HG03103 (cell line): Measurements from ENCODE around the gene ARAP1.

ENCODE experiments used
- ATAC-seq: cut with Tn5 transposase; IDR thresholded peaks from one replicate; pipeline ENCODE4 v1.9.1; 2021; ENCODE audit warnings: low read depth; ENCODE audit not compliant: unreplicated experiment

Gene ARAP1

GRCh38 chr11:72709478-72710238 is 42.5 kb downstream of the ARAP1 start:
- no peak for ATAC-seq

- ATAC-seq: no peak
Measured at GRCh38 chr11:72707032-72707431, 45.2 kb downstream of the ARAP1 start.

GRCh38 chr11:72706579-72706978 is 45.6 kb downstream of the ARAP1 start:
- no peak for ATAC-seq

- no peak for ATAC-seq
Measured at GRCh38 chr11:72705442-72706365, 46.5 kb downstream of the ARAP1 start.

GRCh38 chr11:72704783-72705265 is 47.4 kb downstream of the ARAP1 start:
- ATAC-seq: no peak

GRCh38 chr11:72704028-72704782 is 48.0 kb downstream of the ARAP1 start:
- ATAC-seq: no peak

- ATAC-seq: no peak
Measured at GRCh38 chr11:72703267-72704008, 48.8 kb downstream of the ARAP1 start.

- no peak for ATAC-seq
Measured at GRCh38 chr11:72702577-72703241, 49.5 kb downstream of the ARAP1 start.

- ATAC-seq: no peak
Measured at GRCh38 chr11:72702096-72702495, 50.1 kb downstream of the ARAP1 start.

GRCh38 chr11:72701466-72701865 is 50.7 kb downstream of the ARAP1 start:
- no peak for ATAC-seq

- no peak for ATAC-seq
Measured at GRCh38 chr11:72700146-72700545, 52.1 kb downstream of the ARAP1 start.

- ATAC-seq: no peak
Measured at GRCh38 chr11:72697814-72698213, 54.4 kb downstream of the ARAP1 start.

- no peak for ATAC-seq
Measured at GRCh38 chr11:72696866-72697700, 55.1 kb downstream of the ARAP1 start.

GRCh38 chr11:72695354-72695753 is 56.9 kb downstream of the ARAP1 start:
- no peak for ATAC-seq

GRCh38 chr11:72693271-72693968 is 58.8 kb downstream of the ARAP1 start:
- no peak for ATAC-seq

- no peak for ATAC-seq
Measured at GRCh38 chr11:72692498-72693237, 59.5 kb downstream of the ARAP1 start.

GRCh38 chr11:72690166-72690565 is 62.0 kb downstream of the ARAP1 start:
- no peak for ATAC-seq
